DOHH2 (cell line): ENCODE data around the gene RMDN2.
A peak's percentile ranks its signal among the peaks of the same experiment; 100 is the strongest.
"Not testable (repeated sequence)": the region's sequence is repeated elsewhere in the genome, so short reads cannot be mapped to it uniquely, and the experiment has no call there.

Source experiments
- H3F3A ChIP-seq: fragments of 200-600 bp; sonication (generic), shearing (Covaris generic); 2 replicates; pipeline ENCODE4 v1.6.0; 2016; ENCODE audit warnings: antibody characterized with exemption, mild to moderate bottlenecking; ENCODE audit not compliant: control insufficient read depth, insufficient read depth
- H3K27ac ChIP-seq: fragments of 200-600 bp; sonication (generic); 2 replicates; pipeline ENCODE4 v1.5.1; 2014; ENCODE audit warnings: low read depth, mild to moderate bottlenecking, low read length, moderate library complexity
- H3K27me3 ChIP-seq: fragments of 200-600 bp; sonication (generic); 2 replicates; pipeline ENCODE4 v1.6.1; 2014; ENCODE audit warnings: mild to moderate bottlenecking, low read length, mixed read lengths; ENCODE audit not compliant: control insufficient read depth
- H3K36me3 ChIP-seq: fragments of 200-600 bp; sonication (generic); 2 replicates; pipeline ENCODE4 v1.6.1; 2014; ENCODE audit warnings: mild to moderate bottlenecking, low read length, moderate library complexity, mixed read lengths; ENCODE audit not compliant: control insufficient read depth
- H3K4me1 ChIP-seq: fragments of 200-600 bp; sonication (generic); 2 replicates; pipeline ENCODE4 v1.6.1; 2014; ENCODE audit warnings: mild to moderate bottlenecking, low read length, mixed read lengths; ENCODE audit not compliant: control insufficient read depth
- H3K4me2 ChIP-seq: fragments of 200-600 bp; sonication (generic); 2 replicates; pipeline ENCODE4 v1.6.0; 2014; ENCODE audit warnings: mild to moderate bottlenecking, low read length, moderate library complexity
- H3K4me3 ChIP-seq: fragments of 200-600 bp; sonication (generic); 2 replicates; pipeline ENCODE4 v1.5.1; 2014; ENCODE audit warnings: mild to moderate bottlenecking, low read length, mixed read lengths
- H3K79me2 ChIP-seq: fragments of 200-600 bp; sonication (generic); 2 replicates; pipeline ENCODE4 v1.6.1; 2014; ENCODE audit warnings: mild to moderate bottlenecking, low read length, mixed read lengths; ENCODE audit not compliant: control insufficient read depth
- H3K9me2 ChIP-seq: fragments of 200-600 bp; sonication (generic); replicated peaks from 2 replicates; pipeline ENCODE4 v1.6.1; 2014; ENCODE audit warnings: mild to moderate bottlenecking, low read length, mixed read lengths; ENCODE audit not compliant: control insufficient read depth
- H3K9me3 ChIP-seq: fragments of 200-600 bp; sonication (generic); 2 replicates; pipeline ENCODE4 v1.6.1; 2014; ENCODE audit warnings: antibody characterized with exemption, low read length, mixed read lengths; ENCODE audit not compliant: control insufficient read depth, insufficient read depth
- H4K20me1 ChIP-seq: fragments of 200-600 bp; sonication (generic); 2 replicates; pipeline ENCODE4 v1.6.0; 2014; ENCODE audit warnings: low read depth, mild to moderate bottlenecking, antibody characterized with exemption, low read length, moderate library complexity; ENCODE audit not compliant: control insufficient read depth, insufficient read depth
- CTCF ChIP-seq: fragments of 200-600 bp; sonication (generic); IDR thresholded peaks from one replicate; pipeline ENCODE4 v1.5.1; 2014; ENCODE audit warnings: antibody characterized with exemption, mild to moderate bottlenecking, low read depth, low read length; ENCODE audit not compliant: poor library complexity, severe bottlenecking
- EZH2phosphoT487 ChIP-seq: fragments of 200-600 bp; sonication (generic); IDR thresholded peaks from 2 replicates; pipeline ENCODE4 v1.6.1; 2017; ENCODE audit warnings: borderline replicate concordance, mild to moderate bottlenecking, antibody characterized with exemption, low read length, moderate library complexity, mixed read lengths

Gene RMDN2

GRCh38 chr2:37923308-37924055 is 1.6 kb upstream of the RMDN2 start:
- Histone ChIP-seq H3K4me1 (peaks cover 34% of the 10 kb centered on the region), H3F3A (peaks cover 4% of the 10 kb centered on the region; the same call in 1 of the 2 replicates), H3K36me3 (no peaks in the 10 kb centered on the region), H3K9me2 (no peaks in the 10 kb centered on the region), H3K4me3 (no peak overlapping the region), H3K27me3 (no peaks in the 10 kb centered on the region), H3K79me2 (peaks cover 2% of the 10 kb centered on the region; the same call in 1 of the 2 replicates), H3K9me3 (no peaks in the 10 kb centered on the region), H3K4me2 (no peak overlapping the region), H3K27ac (no peak overlapping the region), H4K20me1 (no peaks in the 10 kb centered on the region)
- peak; percentile 17 for TF ChIP-seq CTCF
- TF ChIP-seq EZH2phosphoT487: no peak

GRCh38 chr2:37926635-37927034 is 1.5 kb downstream of the RMDN2 start:
- H3F3A ChIP-seq: peaks cover 4% of the 10 kb centered on the region; the same call in 1 of the 2 replicates
- no peaks in the 10 kb centered on the region for H3K27me3 ChIP-seq
- H3K4me3 ChIP-seq: peak overlapping the region; percentile 14; the same call in 1 of the 2 replicates
- H3K27ac ChIP-seq: no peak overlapping the region
- peaks cover 2% of the 10 kb centered on the region; the same call in 1 of the 2 replicates for H3K79me2 ChIP-seq
- no peaks in the 10 kb centered on the region for H3K9me3 ChIP-seq
- no peaks in the 10 kb centered on the region for H3K36me3 ChIP-seq
- no peaks in the 10 kb centered on the region for H3K9me2 ChIP-seq
- no peak for TF ChIP-seq CTCF
- no peak for TF ChIP-seq EZH2phosphoT487
- peak overlapping the region; percentile 32; the same call in 1 of the 2 replicates for H3K4me2 ChIP-seq
- peaks cover 39% of the 10 kb centered on the region for H3K4me1 ChIP-seq
- no peaks in the 10 kb centered on the region for H4K20me1 ChIP-seq

GRCh38 chr2:37928377-37928776 is 3.3 kb downstream of the RMDN2 start:
- Histone ChIP-seq H3K27ac (no peak overlapping the region), H3K9me3 (no peaks in the 10 kb centered on the region), H3K4me1 (peaks cover 39% of the 10 kb centered on the region), H3K4me3 (no peak overlapping the region), H3K4me2 (no peak overlapping the region), H3K9me2 (no peaks in the 10 kb centered on the region), H4K20me1 (no peaks in the 10 kb centered on the region), H3F3A (peaks cover 2% of the 10 kb centered on the region; the same call in 1 of the 2 replicates), H3K27me3 (no peaks in the 10 kb centered on the region), H3K36me3 (no peaks in the 10 kb centered on the region), H3K79me2 (peaks cover 2% of the 10 kb centered on the region; the same call in 1 of the 2 replicates)
- TF ChIP-seq EZH2phosphoT487 (no peak), CTCF (no peak)

- H3K4me2 ChIP-seq, H4K20me1 ChIP-seq, H3K36me3 ChIP-seq, H3K79me2 ChIP-seq, H3K9me3 ChIP-seq, H3K4me3 ChIP-seq, H3K27ac ChIP-seq, H3K9me2 ChIP-seq, H3K27me3 ChIP-seq: not testable (repeated sequence)
- Histone ChIP-seq H3K4me1 (peaks cover 43% of the 10 kb centered on the region), H3F3A (peaks cover 15% of the 10 kb centered on the region)
These were observed 5.3 kb downstream of the RMDN2 start for GRCh38 chr2:37930392-37930791.

GRCh38 chr2:37932873-37933272 is 7.8 kb downstream of the RMDN2 start:
- Histone ChIP-seq H3F3A (peaks cover 20% of the 10 kb centered on the region), H3K4me1 (peaks cover 53% of the 10 kb centered on the region)
- not testable (repeated sequence) for H3K36me3 ChIP-seq, H3K4me2 ChIP-seq, H4K20me1 ChIP-seq, H3K9me2 ChIP-seq, H3K27ac ChIP-seq, H3K4me3 ChIP-seq, H3K79me2 ChIP-seq, H3K9me3 ChIP-seq, H3K27me3 ChIP-seq
